Karpas-422 (cell line): ENCODE data around the gene LIMCH1. TPM values are rescaled to one million over a fixed set of nuclear protein-coding genes. Genes with fewer than 3 reads are reported as not detected.

Experiments used
- DNase-seq: peaks from one replicate; pipeline ENCODE4 v3.0.0-alpha.2; 2015
- H2AFZ ChIP-seq: fragments of 200-600 bp; sonication (generic); 2 replicates; pipeline ENCODE4 v1.6.1; 2014; ENCODE audit warnings: antibody characterized with exemption, low read length, mixed read lengths
- H3K27ac ChIP-seq: fragments of 200-600 bp; sonication (generic); 2 replicates; pipeline ENCODE4 v1.5.1; 2014; ENCODE audit warnings: mild to moderate bottlenecking, low read length, moderate library complexity
- H3K27me3 ChIP-seq: fragments of 200-600 bp; sonication (generic); 2 replicates; pipeline ENCODE4 v1.6.1; 2014; ENCODE audit warnings: low read length, mixed read lengths
- H3K36me3 ChIP-seq: fragments of 200-600 bp; sonication (generic); 2 replicates; pipeline ENCODE4 v1.6.1; 2014; ENCODE audit warnings: low read length, mixed read lengths; ENCODE audit not compliant: insufficient read depth
- H3K4me1 ChIP-seq: fragments of 200-600 bp; sonication (generic); 2 replicates; pipeline ENCODE4 v1.6.1; 2014; ENCODE audit warnings: mild to moderate bottlenecking, low read length, mixed read lengths
- H3K4me2 ChIP-seq: fragments of 200-600 bp; sonication (generic); 2 replicates; pipeline ENCODE4 v1.6.1; 2014; ENCODE audit warnings: low read length, low read depth, mild to moderate bottlenecking; ENCODE audit not compliant: poor library complexity, severe bottlenecking
- H3K4me3 ChIP-seq: fragments of 200-600 bp; sonication (generic); 2 replicates; pipeline ENCODE4 v1.5.1; 2014; ENCODE audit warnings: mild to moderate bottlenecking, antibody characterized with exemption, low read length, mixed read lengths
- H3K79me2 ChIP-seq: fragments of 200-600 bp; sonication (generic); 2 replicates; pipeline ENCODE4 v1.6.1; 2014; ENCODE audit warnings: mild to moderate bottlenecking, low read length, mixed read lengths
- H3K9ac ChIP-seq: fragments of 200-600 bp; sonication (generic); 2 replicates; pipeline ENCODE4 v1.6.0; 2014; ENCODE audit warnings: low read length
- H3K9me2 ChIP-seq: fragments of 200-600 bp; sonication (generic), shearing (Covaris generic); replicated peaks from 2 replicates; pipeline ENCODE4 v1.6.0; 2014; ENCODE audit warnings: mild to moderate bottlenecking, low read length, moderate library complexity; ENCODE audit not compliant: insufficient read depth
- H3K9me3 ChIP-seq: fragments of 300-700, 200-600 bp; sonication (generic); 2 replicates; pipeline ENCODE4 v1.6.1; 2014; ENCODE audit warnings: low read length, mixed read lengths
- H4K20me1 ChIP-seq: fragments of 200-600 bp; sonication (generic); 2 replicates; pipeline ENCODE4 v1.6.1; 2014; ENCODE audit warnings: mild to moderate bottlenecking, antibody characterized with exemption, low read length, low read depth; ENCODE audit not compliant: insufficient read depth
- total RNA-seq: library from RNA; depleted of rRNA; stranded (reverse); fragments of >200 nt; shearing (Covaris generic); gene quantifications from 2 replicates; pipeline ENCODE4 v1.2.3, GENCODE V29; 2014; ENCODE audit warnings: low replicate concordance

Gene LIMCH1
- total RNA-seq, 1 experiment from 2014 or later = not detected

DNA sequence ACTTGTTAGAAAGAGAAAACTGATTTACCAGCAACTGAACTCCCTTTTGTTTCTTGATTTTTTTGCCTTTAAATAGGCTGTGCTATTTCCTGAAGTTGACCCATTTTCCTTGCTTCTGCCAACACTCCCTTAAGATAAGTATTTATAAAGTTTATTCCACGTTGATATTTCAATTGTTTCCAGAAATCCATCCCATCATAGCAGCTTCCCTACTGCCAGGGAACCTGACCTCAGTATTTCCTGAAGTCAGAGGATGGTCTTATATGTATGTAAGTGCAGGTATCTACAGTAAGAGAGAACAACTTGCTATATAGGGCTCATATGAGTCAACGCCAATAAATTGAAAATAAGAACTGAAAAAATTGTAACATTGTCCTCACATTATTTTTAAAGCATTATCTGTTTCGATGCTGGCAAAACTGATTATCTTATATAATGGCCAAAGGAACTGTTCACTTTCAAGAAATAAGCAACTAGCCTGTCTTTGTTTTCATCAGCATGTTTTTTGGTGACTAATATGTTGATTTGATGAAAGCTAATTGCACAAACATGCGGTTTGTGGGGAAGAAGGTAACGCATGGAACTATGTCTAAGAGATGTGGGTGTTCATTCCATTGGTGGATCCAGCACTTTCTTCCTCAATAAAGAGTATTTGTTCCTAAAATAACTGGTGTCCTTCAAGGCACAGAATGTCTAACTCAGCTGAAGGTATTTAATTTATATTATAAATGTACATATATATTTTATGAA, 4.7 kb downstream of the LIMCH1 start:
- Histone ChIP-seq H3K9me2 (no peaks in the 10 kb centered on the region), H3K36me3 (no peaks in the 10 kb centered on the region), H3K9ac (no peak overlapping the region), H3K27ac (no peak overlapping the region), H3K27me3 (no peaks in the 10 kb centered on the region), H3K4me1 (no peaks in the 10 kb centered on the region), H4K20me1 (no peaks in the 10 kb centered on the region), H3K4me2 (no peak overlapping the region), H3K79me2 (no peaks in the 10 kb centered on the region), H3K9me3 (no peaks in the 10 kb centered on the region), H3K4me3 (no peak overlapping the region), H2AFZ (no peak overlapping the region)
- DNase-seq = no peak

GRCh38 chr4:41545238-41545637, 7.3 kb downstream of the LIMCH1 start:
- no peaks in the 10 kb centered on the region for H3K79me2 ChIP-seq
- H3K27ac ChIP-seq = no peak overlapping the region
- no peak overlapping the region for H3K4me2 ChIP-seq
- no peak overlapping the region for H3K9ac ChIP-seq
- DNase-seq = no peak
- H2AFZ ChIP-seq = no peak overlapping the region
- no peaks in the 10 kb centered on the region for H3K27me3 ChIP-seq
- H3K36me3 ChIP-seq = no peaks in the 10 kb centered on the region
- H3K4me1 ChIP-seq = no peaks in the 10 kb centered on the region
- no peaks in the 10 kb centered on the region for H3K9me3 ChIP-seq
- no peaks in the 10 kb centered on the region for H4K20me1 ChIP-seq
- H3K9me2 ChIP-seq = no peaks in the 10 kb centered on the region
- H3K4me3 ChIP-seq = no peak overlapping the region

DNA sequence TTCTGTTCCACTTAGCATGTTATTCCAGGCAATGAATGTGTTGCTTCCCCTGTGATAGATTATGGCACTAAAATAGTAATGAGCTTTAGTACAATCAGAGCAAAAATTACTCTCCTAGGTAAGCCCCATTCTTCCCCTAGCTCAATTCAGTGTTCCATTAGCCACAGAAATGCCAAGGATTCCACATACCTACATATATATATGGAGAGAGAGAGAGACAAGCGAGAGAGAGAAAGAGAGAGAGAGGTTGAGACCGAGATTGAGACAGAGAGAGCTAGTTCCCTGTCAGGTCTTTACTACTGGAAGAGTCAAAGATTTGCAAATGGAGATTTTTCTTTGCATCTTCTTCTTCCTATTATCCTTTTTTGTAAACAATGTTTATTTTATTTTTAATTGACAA, 8.7 kb downstream of the LIMCH1 start:
- H4K20me1 ChIP-seq = no peaks in the 10 kb centered on the region
- no peaks in the 10 kb centered on the region for H3K36me3 ChIP-seq
- no peak overlapping the region for H3K27ac ChIP-seq
- H2AFZ ChIP-seq = no peak overlapping the region
- H3K27me3 ChIP-seq = no peaks in the 10 kb centered on the region
- no peaks in the 10 kb centered on the region for H3K79me2 ChIP-seq
- no peaks in the 10 kb centered on the region for H3K4me1 ChIP-seq
- H3K9me3 ChIP-seq = no peaks in the 10 kb centered on the region
- no peak overlapping the region for H3K9ac ChIP-seq
- no peak overlapping the region for H3K4me3 ChIP-seq
- no peaks in the 10 kb centered on the region for H3K9me2 ChIP-seq
- no peak overlapping the region for H3K4me2 ChIP-seq
- no peak for DNase-seq

DNA sequence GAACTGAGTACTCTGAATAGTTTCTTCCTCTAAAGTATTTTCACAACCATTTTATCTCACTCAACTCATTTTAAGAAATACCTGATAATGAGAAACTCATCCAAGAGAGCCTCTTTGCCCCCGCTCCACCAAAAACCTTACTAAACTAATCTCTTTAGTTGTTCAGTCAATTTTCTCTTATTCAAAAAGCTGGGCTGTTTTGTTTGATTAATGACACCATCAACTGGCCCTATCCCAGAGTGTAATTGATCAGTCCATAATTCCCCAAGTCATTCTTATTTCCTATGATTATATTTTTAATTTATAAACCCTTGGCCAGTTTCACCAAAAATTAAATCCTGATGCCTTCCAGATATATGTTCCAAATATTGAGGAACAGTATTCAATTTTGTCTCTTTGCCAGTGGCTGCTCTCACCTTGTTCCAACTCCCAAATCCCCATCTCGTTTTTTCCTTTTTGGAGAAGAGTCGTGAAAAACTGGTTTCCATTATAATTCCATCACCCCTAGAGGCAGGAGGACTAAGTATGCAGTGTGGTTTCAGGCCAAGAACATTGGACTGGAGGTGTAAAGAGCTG, 10.4 kb downstream of the LIMCH1 start:
- no peak for DNase-seq
- Histone ChIP-seq H3K79me2 (no peaks in the 10 kb centered on the region), H2AFZ (no peak overlapping the region), H4K20me1 (no peaks in the 10 kb centered on the region), H3K9ac (no peak overlapping the region), H3K4me2 (no peak overlapping the region), H3K4me3 (no peak overlapping the region), H3K27me3 (no peaks in the 10 kb centered on the region), H3K4me1 (no peaks in the 10 kb centered on the region), H3K9me2 (no peaks in the 10 kb centered on the region), H3K9me3 (no peaks in the 10 kb centered on the region), H3K27ac (no peak overlapping the region), H3K36me3 (no peaks in the 10 kb centered on the region)

DNA sequence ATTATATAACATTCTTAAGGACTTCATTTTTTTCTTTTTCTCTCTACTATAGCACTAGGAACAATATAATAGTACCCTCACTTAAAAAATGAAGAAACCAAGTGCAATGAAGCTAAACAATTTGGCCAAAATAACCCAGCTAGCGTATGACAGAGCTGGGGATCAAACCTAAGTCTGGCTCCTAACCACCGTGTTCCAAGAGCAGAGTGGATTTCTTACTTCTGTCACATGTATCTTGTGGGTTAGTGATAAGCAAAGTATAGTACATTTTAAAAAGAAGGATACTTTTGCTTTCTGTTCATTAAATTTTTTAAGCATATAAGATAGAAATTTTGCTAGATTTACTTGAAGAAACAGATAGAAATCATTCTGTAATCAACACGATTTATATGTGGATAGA, 11.5 kb downstream of the LIMCH1 start:
- Histone ChIP-seq H3K79me2 (no peaks in the 10 kb centered on the region), H3K9me3 (no peaks in the 10 kb centered on the region), H3K27ac (no peak overlapping the region), H3K9ac (no peak overlapping the region), H2AFZ (no peak overlapping the region), H3K27me3 (no peaks in the 10 kb centered on the region), H3K4me2 (no peak overlapping the region), H3K9me2 (no peaks in the 10 kb centered on the region), H3K4me3 (no peak overlapping the region), H3K36me3 (no peaks in the 10 kb centered on the region), H3K4me1 (no peaks in the 10 kb centered on the region), H4K20me1 (no peaks in the 10 kb centered on the region)
- no peak for DNase-seq

GRCh38 chr4:41550308-41550707, 12.4 kb downstream of the LIMCH1 start:
- H3K4me3 ChIP-seq = no peak overlapping the region
- H3K36me3 ChIP-seq = no peaks in the 10 kb centered on the region
- H3K9me3 ChIP-seq = no peaks in the 10 kb centered on the region
- H3K9ac ChIP-seq = no peak overlapping the region
- H3K27me3 ChIP-seq = no peaks in the 10 kb centered on the region
- no peak overlapping the region for H3K4me2 ChIP-seq
- H3K9me2 ChIP-seq = no peaks in the 10 kb centered on the region
- H3K79me2 ChIP-seq = no peaks in the 10 kb centered on the region
- no peaks in the 10 kb centered on the region for H4K20me1 ChIP-seq
- no peak overlapping the region for H2AFZ ChIP-seq
- DNase-seq = no peak
- no peaks in the 10 kb centered on the region for H3K4me1 ChIP-seq
- no peak overlapping the region for H3K27ac ChIP-seq

DNA sequence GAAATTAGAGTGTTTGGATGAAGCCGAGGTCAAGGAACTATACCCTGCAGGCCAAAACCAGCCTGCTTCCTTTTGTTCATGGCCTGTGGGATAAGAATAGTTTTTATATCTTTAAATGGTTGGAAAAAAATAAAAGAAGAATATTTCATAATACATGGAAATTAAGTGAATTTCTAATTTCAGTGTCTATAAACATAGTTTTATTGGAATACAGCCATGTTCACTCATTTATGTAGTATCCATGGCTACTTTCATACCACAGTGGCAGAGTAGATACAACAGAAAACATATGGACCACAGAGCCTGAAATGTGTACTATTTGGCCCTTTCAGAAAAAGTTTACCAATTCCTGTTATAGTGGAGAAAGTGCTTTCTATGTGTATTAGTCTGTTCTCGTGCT, 13.6 kb downstream of the LIMCH1 start:
- no peak overlapping the region for H3K4me2 ChIP-seq
- no peaks in the 10 kb centered on the region for H3K4me1 ChIP-seq
- no peak overlapping the region for H2AFZ ChIP-seq
- H3K9me2 ChIP-seq = no peaks in the 10 kb centered on the region
- no peak for DNase-seq
- no peak overlapping the region for H3K27ac ChIP-seq
- no peaks in the 10 kb centered on the region for H3K79me2 ChIP-seq
- H3K9ac ChIP-seq = no peak overlapping the region
- no peaks in the 10 kb centered on the region for H3K36me3 ChIP-seq
- H3K9me3 ChIP-seq = no peaks in the 10 kb centered on the region
- no peaks in the 10 kb centered on the region for H4K20me1 ChIP-seq
- no peaks in the 10 kb centered on the region for H3K27me3 ChIP-seq
- H3K4me3 ChIP-seq = no peak overlapping the region

DNA sequence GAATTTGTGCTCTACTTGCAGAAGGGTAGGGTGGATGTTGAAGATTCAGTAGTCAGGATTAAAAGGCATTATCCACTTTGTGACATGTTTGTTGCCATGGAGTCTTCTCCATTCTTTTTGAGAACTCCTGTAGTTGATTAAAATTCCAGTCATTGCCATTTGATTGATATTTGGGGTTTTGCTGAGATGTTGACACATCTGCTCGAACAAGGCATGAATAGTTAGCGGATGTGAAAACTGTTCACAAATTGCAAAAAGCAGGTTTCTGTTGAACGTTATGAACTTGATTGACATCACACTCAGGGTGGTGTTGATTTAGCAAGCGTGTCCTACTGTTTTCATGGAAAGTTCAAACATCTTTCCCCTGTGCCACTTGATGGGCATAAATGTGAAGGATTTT, 16.9 kb downstream of the LIMCH1 start:
- H3K4me1 ChIP-seq = no peaks in the 10 kb centered on the region
- H3K27me3 ChIP-seq = no peaks in the 10 kb centered on the region
- DNase-seq = no peak
- no peaks in the 10 kb centered on the region for H3K36me3 ChIP-seq
- no peak overlapping the region for H3K4me2 ChIP-seq
- H3K9me2 ChIP-seq = no peaks in the 10 kb centered on the region
- H3K9ac ChIP-seq = no peak overlapping the region
- no peak overlapping the region for H2AFZ ChIP-seq
- H3K4me3 ChIP-seq = no peak overlapping the region
- H4K20me1 ChIP-seq = no peaks in the 10 kb centered on the region
- H3K9me3 ChIP-seq = no peaks in the 10 kb centered on the region
- no peaks in the 10 kb centered on the region for H3K79me2 ChIP-seq
- H3K27ac ChIP-seq = no peak overlapping the region
